Measurements from ENCODE around the gene UGT1A10. TPM values are rescaled to one million over a fixed set of nuclear protein-coding genes. Genes with fewer than 3 reads are reported as not detected.

Gene UGT1A10
- total RNA-seq, 1 experiment from 2014 or later = not detected

GRCh38 chr2:233769260-233769659 lies 133.0 kb downstream of the UGT1A10 start:
- no peak overlapping the region for H3K9ac ChIP-seq (ENCODE audit: low read length)
- no TSS peak for BruUV-seq (replicated peaks)
- POLR2A ChIA-PET = no interaction called here
- H3K9me3 ChIP-seq (ENCODE audit: control insufficient read depth in 1 of 2, insufficient read depth in 1 of 2, low read depth in 1 of 2, low read length in 2 of 2) = no peaks in the 10 kb centered on the region
- no peak overlapping the region for H3K4me3 ChIP-seq (replicated peaks in 1 of 2; ENCODE audit: low read depth in 1 of 2, low read length in 2 of 2)
- intact Hi-C loops (cut with micrococcal nuclease) = no loop called here
- H3K36me3 ChIP-seq (ENCODE audit: control insufficient read depth in 1 of 2, insufficient read depth in 2 of 2, low read length in 2 of 2) = no peaks in the 10 kb centered on the region
- no peak for TF ChIP-seq YY1 (IDR thresholded peaks at IDR 0.05; ENCODE audit: extremely low read depth, insufficient replicate concordance, low read depth, low read length)
- no peak for TF ChIP-seq ZFX (IDR thresholded peaks at IDR 0.05)
- H3K4me2 ChIP-seq (ENCODE audit: low read length) = no peak overlapping the region
- DNase-seq (ENCODE audit: low read depth, low spot score) = no peak
- no peak for ATAC-seq
- H3K27ac ChIP-seq (ENCODE audit: low read depth, low read length) = no peak overlapping the region
- H2AFZ ChIP-seq (ENCODE audit: low read depth, low read length, poor library complexity, severe bottlenecking) = no peak overlapping the region
- H4K20me1 ChIP-seq (ENCODE audit: insufficient read depth) = no peaks in the 10 kb centered on the region
- H3K4me1 ChIP-seq (ENCODE audit: control insufficient read depth in 1 of 2, insufficient read depth in 2 of 2, low read length in 2 of 2) = peaks cover 3 to 7% of the 10 kb centered on the region in 2 experiments; a peak in 2 of 4 replicates
- RAD21 ChIA-PET (ENCODE audit: low non-redundant PET in 1 of 2, low total read pairs in 2 of 2, uncharacterized antibody in 2 of 2, unreplicated experiment in 2 of 2) = no interaction called here
- H3K9me2 ChIP-seq (ENCODE audit: insufficient read depth) = no peaks in the 10 kb centered on the region
- H3K27me3 ChIP-seq (ENCODE audit: insufficient read depth, low read length) = no peaks in the 10 kb centered on the region
- H3K79me2 ChIP-seq (ENCODE audit: insufficient read depth, low read length) = no peaks in the 10 kb centered on the region
- CTCF ChIA-PET = no interaction called here

GRCh38 chr2:233772153-233772552 lies 135.9 kb downstream of the UGT1A10 start:
- POLR2A ChIA-PET = no interaction called here
- intact Hi-C loops (cut with micrococcal nuclease) = no loop called here
- H3K79me2 ChIP-seq (ENCODE audit: insufficient read depth, low read length) = no peaks in the 10 kb centered on the region
- TF ChIP-seq ZBTB33 (IDR thresholded peaks at IDR 0.05; ENCODE audit: extremely low read depth, insufficient replicate concordance, low read length) = no peak
- no peak for TF ChIP-seq ELF1 (IDR thresholded peaks at IDR 0.05; ENCODE audit: borderline replicate concordance, low read depth)
- no peak for TF ChIP-seq RAD21 (IDR thresholded peaks at IDR 0.05; ENCODE audit: low read depth)
- TF ChIP-seq POLR2A (IDR thresholded peaks at IDR 0.05; ENCODE audit: borderline replicate concordance, extremely low read depth, insufficient read depth, insufficient read length) = no peak
- no peak for TF ChIP-seq SRF (IDR thresholded peaks at IDR 0.05; ENCODE audit: low read depth)
- no peak for TF ChIP-seq SP1 (IDR thresholded peaks at IDR 0.05; ENCODE audit: low read depth)
- no peak for TF ChIP-seq ZNF274 (IDR thresholded peaks at IDR 0.05; ENCODE audit: low read depth, low read length)
- no peak for TF ChIP-seq EGR1 (IDR thresholded peaks at IDR 0.05; ENCODE audit: low read depth)
- no peak for TF ChIP-seq TCF7L2 (IDR thresholded peaks at IDR 0.05; ENCODE audit: borderline replicate concordance, extremely low read depth, insufficient read depth, insufficient read length)
- no peak for TF ChIP-seq REST (IDR thresholded peaks at IDR 0.05; ENCODE audit: low read depth)
- TF ChIP-seq EZH2 (IDR thresholded peaks at IDR 0.05) = no peak
- TF ChIP-seq MAX (IDR thresholded peaks at IDR 0.05) = no peak
- no peak for TF ChIP-seq POLR2AphosphoS5 (IDR thresholded peaks at IDR 0.05; ENCODE audit: low read depth, low read length)
- TF ChIP-seq SIN3A (IDR thresholded peaks at IDR 0.05; ENCODE audit: low read depth) = no peak
- TF ChIP-seq ATF3 (IDR thresholded peaks at IDR 0.05) = no peak
- no peak for TF ChIP-seq JUND (IDR thresholded peaks at IDR 0.05)

More at GRCh38 chr2:233772153-233772552, 135.9 kb downstream of the UGT1A10 start:
- Histone ChIP-seq H3K9ac (ENCODE audit: low read length) (no peak overlapping the region), H3K4me1 (ENCODE audit: control insufficient read depth in 1 of 2, insufficient read depth in 2 of 2, low read length in 2 of 2) (no peaks in the 10 kb centered on the region), H3K4me3 (replicated peaks in 1 of 2; ENCODE audit: low read depth in 1 of 2, low read length in 2 of 2) (no peak overlapping the region), H3K27me3 (ENCODE audit: insufficient read depth, low read length) (no peaks in the 10 kb centered on the region), H3K4me2 (ENCODE audit: low read length) (no peak overlapping the region), H3K36me3 (ENCODE audit: control insufficient read depth in 1 of 2, insufficient read depth in 2 of 2, low read length in 2 of 2) (no peaks in the 10 kb centered on the region), H2AFZ (ENCODE audit: low read depth, low read length, poor library complexity, severe bottlenecking) (no peak overlapping the region), H3K27ac (ENCODE audit: low read depth, low read length) (no peak overlapping the region), H3K9me2 (ENCODE audit: insufficient read depth) (no peaks in the 10 kb centered on the region), H4K20me1 (ENCODE audit: insufficient read depth) (no peaks in the 10 kb centered on the region), H3K9me3 (ENCODE audit: control insufficient read depth in 1 of 2, insufficient read depth in 1 of 2, low read depth in 1 of 2, low read length in 2 of 2) (no peaks in the 10 kb centered on the region)
- DNase-seq (ENCODE audit: low read depth, low spot score) (no peak), ATAC-seq (no peak)
- no TSS peak for BruUV-seq (replicated peaks)
- ChIA-PET CTCF (no interaction called here), RAD21 (ENCODE audit: low non-redundant PET in 1 of 2, low total read pairs in 2 of 2, uncharacterized antibody in 2 of 2, unreplicated experiment in 2 of 2) (no interaction called here)

Measured in HCT116 (cell line).